ENCODE results near the gene CIAO1. TPM values are rescaled to one million over a fixed set of nuclear protein-coding genes. Genes with fewer than 3 reads are reported as not detected.

Gene CIAO1
- total and polyA plus RNA-seq, 2 of the 13 experiments (the other 11 are each of a cell fraction or from before 2014, with no cell fraction given) = 99.3 to 120 TPM

- TF ChIP-seq TGIF2 (CRISPR knock-in tag; IDR thresholded peaks at IDR 0.05) (peak; percentile 52; the same call in 1 of the 2 replicates), MED1 (CRISPR knock-in tag; IDR thresholded peaks at IDR 0.05) (no peak), ZNF121 (CRISPR knock-in tag; IDR thresholded peaks at IDR 0.05) (no peak), RORA (CRISPR knock-in tag; IDR thresholded peaks at IDR 0.05) (no peak), ZNF772 (CRISPR knock-in tag; IDR thresholded peaks at IDR 0.05) (no peak), ZBTB14 (CRISPR knock-in tag; IDR thresholded peaks at IDR 0.05) (no peak), KLF16 (CRISPR knock-in tag; IDR thresholded peaks at IDR 0.05) (no peak), KLF13 (CRISPR knock-in tag; IDR thresholded peaks at IDR 0.05) (no peak), RAD21 (CRISPR knock-in tag; IDR thresholded peaks at IDR 0.05) (peak; percentile 72), THAP9 (CRISPR knock-in tag; IDR thresholded peaks at IDR 0.05; ENCODE audit: borderline replicate concordance) (no peak), NFRKB (IDR thresholded peaks at IDR 0.05) (no peak), ZNF280B (CRISPR knock-in tag; IDR thresholded peaks at IDR 0.05; ENCODE audit: borderline replicate concordance) (no peak), ZNF576 (CRISPR knock-in tag; IDR thresholded peaks at IDR 0.05) (no peak), ZFP62 (CRISPR knock-in tag; IDR thresholded peaks at IDR 0.05) (no peak), ZNF331 (CRISPR knock-in tag; IDR thresholded peaks at IDR 0.05) (peak; percentile 42; the same call in 1 of the 2 replicates), FOXM1 (CRISPR knock-in tag; IDR thresholded peaks at IDR 0.05) (no peak), ZNF567 (CRISPR knock-in tag; IDR thresholded peaks at IDR 0.05; ENCODE audit: borderline replicate concordance) (no peak), ZNF264 (CRISPR knock-in tag; IDR thresholded peaks at IDR 0.05) (no peak), ZNF414 (CRISPR knock-in tag; IDR thresholded peaks at IDR 0.05) (no peak), THYN1 (CRISPR knock-in tag; IDR thresholded peaks at IDR 0.05; ENCODE audit: borderline replicate concordance, low read depth) (no peak), FOSL1 (CRISPR knock-in tag; IDR thresholded peaks at IDR 0.05; ENCODE audit: borderline replicate concordance) (no peak)
- TF ChIP-seq, protein P1, sequence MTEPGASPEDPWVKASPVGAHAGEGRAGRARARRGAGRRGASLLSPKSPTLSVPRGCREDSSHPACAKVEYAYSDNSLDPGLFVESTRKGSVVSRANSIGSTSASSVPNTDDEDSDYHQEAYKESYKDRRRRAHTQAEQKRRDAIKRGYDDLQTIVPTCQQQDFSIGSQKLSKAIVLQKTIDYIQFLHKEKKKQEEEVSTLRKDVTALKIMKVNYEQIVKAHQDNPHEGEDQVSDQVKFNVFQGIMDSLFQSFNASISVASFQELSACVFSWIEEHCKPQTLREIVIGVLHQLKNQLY (CRISPR knock-in tag; IDR thresholded peaks at IDR 0.05) = no peak
- TF ChIP-seq, protein P2, sequence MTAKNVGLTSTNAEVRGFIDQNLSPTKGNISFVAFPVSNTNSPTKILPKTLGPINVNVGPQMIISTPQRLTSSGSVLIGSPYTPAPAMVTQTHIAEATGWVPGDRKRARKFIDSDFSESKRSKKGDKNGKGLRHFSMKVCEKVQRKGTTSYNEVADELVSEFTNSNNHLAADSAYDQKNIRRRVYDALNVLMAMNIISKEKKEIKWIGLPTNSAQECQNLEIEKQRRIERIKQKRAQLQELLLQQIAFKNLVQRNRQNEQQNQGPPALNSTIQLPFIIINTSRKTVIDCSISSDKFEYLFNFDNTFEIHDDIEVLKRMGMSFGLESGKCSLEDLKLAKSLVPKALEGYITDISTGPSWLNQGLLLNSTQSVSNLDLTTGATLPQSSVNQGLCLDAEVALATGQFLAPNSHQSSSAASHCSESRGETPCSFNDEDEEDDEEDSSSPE (CRISPR knock-in tag; IDR thresholded peaks at IDR 0.05) = no peak
Observed at GRCh38 chr2:96264656-96265348, 1.2 kb upstream of the CIAO1 start (continued).

All from HepG2 (cell line).